ENCODE measurements around the gene LRRC74A.

Gene LRRC74A

GRCh38 chr14:76829013-76829365 is 2.8 kb downstream of the LRRC74A start:
- no peak for TF ChIP-seq CTCF (IDR thresholded peaks at IDR 0.05)

- TF ChIP-seq CTCF (IDR thresholded peaks at IDR 0.05): no peak
These were observed 3.6 kb downstream of the LRRC74A start for GRCh38 chr14:76829650-76830421.

GRCh38 chr14:76830556-76830955 is 4.3 kb downstream of the LRRC74A start:
- TF ChIP-seq CTCF (IDR thresholded peaks at IDR 0.05): no peak

- TF ChIP-seq CTCF (IDR thresholded peaks at IDR 0.05): no peak
These were observed 6.3 kb downstream of the LRRC74A start for GRCh38 chr14:76832503-76832988.

GRCh38 chr14:76833011-76833410 is 6.8 kb downstream of the LRRC74A start:
- no peak for TF ChIP-seq CTCF (IDR thresholded peaks at IDR 0.05)

- no peak for TF ChIP-seq CTCF (IDR thresholded peaks at IDR 0.05)
These were observed 8.0 kb downstream of the LRRC74A start for GRCh38 chr14:76834241-76834661.

- no peak for TF ChIP-seq CTCF (IDR thresholded peaks at IDR 0.05)
These were observed 9.9 kb downstream of the LRRC74A start for GRCh38 chr14:76836029-76836630.
